H9 (cell line): ENCODE data around the gene PRR7. TPM values are rescaled to one million over a fixed set of nuclear protein-coding genes. Genes with fewer than 3 reads are reported as not detected.

ENCODE experiments used
- DNase-seq: peaks from one replicate; pipeline ENCODE4 v3.0.0-alpha.2; 2017
- H2AFZ ChIP-seq: one replicate; pipeline ENCODE4 v1.6.1; 2013; ENCODE audit warnings: mild to moderate bottlenecking, low read length, control low read depth, moderate library complexity
- H2AK5ac ChIP-seq: 2 replicates; pipeline ENCODE4 v1.6.1; 2013; ENCODE audit warnings: low read length, control low read depth, mixed read lengths; ENCODE audit not compliant: insufficient read length
- H2BK120ac ChIP-seq: one replicate; pipeline ENCODE4 v1.6.1; 2013; ENCODE audit warnings: low read depth, mild to moderate bottlenecking, low read length, control low read depth, inconsistent platforms; ENCODE audit not compliant: poor library complexity, severe bottlenecking
- H2BK12ac ChIP-seq: 2 replicates; pipeline ENCODE4 v1.6.1; 2013; ENCODE audit warnings: low read length, control low read depth, mixed read lengths, low read depth; ENCODE audit not compliant: insufficient read length
- H2BK15ac ChIP-seq: 2 replicates; pipeline ENCODE4 v1.6.1; 2013; ENCODE audit warnings: low read depth, low read length, control low read depth
- H2BK20ac ChIP-seq: one replicate; pipeline ENCODE4 v1.6.1; 2013; ENCODE audit warnings: low read depth, mild to moderate bottlenecking, low read length, control low read depth, inconsistent platforms; ENCODE audit not compliant: poor library complexity, severe bottlenecking
- H2BK5ac ChIP-seq: 2 replicates; pipeline ENCODE4 v1.6.1; 2013; ENCODE audit warnings: low read length, control low read depth, mixed read lengths; ENCODE audit not compliant: insufficient read length
- H3K14ac ChIP-seq: 2 replicates; pipeline ENCODE4 v1.6.1; 2013; ENCODE audit warnings: low read length, control low read depth; ENCODE audit not compliant: insufficient read depth
- H3K18ac ChIP-seq: 2 replicates; pipeline ENCODE4 v1.6.1; 2013; ENCODE audit warnings: low read depth, mild to moderate bottlenecking, mixed read lengths, low read length, control low read depth; ENCODE audit not compliant: insufficient read length
- H3K23ac ChIP-seq: 2 replicates; pipeline ENCODE4 v1.6.1; 2013; ENCODE audit warnings: low read length, control low read depth, mixed read lengths, low read depth; ENCODE audit not compliant: insufficient read length
- H3K23me2 ChIP-seq: 2 replicates; pipeline ENCODE4 v1.6.1; 2013; ENCODE audit warnings: low read depth, mild to moderate bottlenecking, mixed read lengths, low read length, control low read depth; ENCODE audit not compliant: insufficient read length, poor library complexity, severe bottlenecking
- H3K27ac ChIP-seq: 2 replicates; pipeline ENCODE4 v1.5.1; 2013; ENCODE audit warnings: low read length, control low read depth, mixed read lengths, low read depth; ENCODE audit not compliant: insufficient read length
- H3K27me3 ChIP-seq: 2 replicates; pipeline ENCODE4 v1.6.1; 2013; ENCODE audit warnings: low read length, control low read depth, inconsistent platforms; ENCODE audit not compliant: insufficient read depth
- H3K4ac ChIP-seq: 2 replicates; pipeline ENCODE4 v1.6.1; 2013; ENCODE audit warnings: low read depth, mild to moderate bottlenecking, control low read depth, inconsistent platforms, low read length, moderate library complexity
- H3K4me1 ChIP-seq: 2 replicates; pipeline ENCODE4 v1.6.1; 2013; ENCODE audit warnings: low read length, control low read depth, inconsistent platforms; ENCODE audit not compliant: insufficient read depth
- H3K4me2 ChIP-seq: 2 replicates; pipeline ENCODE4 v1.6.1; 2013; ENCODE audit warnings: low read length, control low read depth, mixed read lengths; ENCODE audit not compliant: insufficient read length, insufficient read depth
- H3K56ac ChIP-seq: 2 replicates; pipeline ENCODE4 v1.6.1; 2013; ENCODE audit warnings: low read depth, mild to moderate bottlenecking, mixed read lengths, low read length, control low read depth; ENCODE audit not compliant: insufficient read length
- H3K79me1 ChIP-seq: 2 replicates; pipeline ENCODE4 v1.6.1; 2013; ENCODE audit warnings: low read depth, mild to moderate bottlenecking, moderate library complexity, low read length, control low read depth, inconsistent platforms; ENCODE audit not compliant: insufficient read depth, poor library complexity, severe bottlenecking
- H3K79me2 ChIP-seq: 2 replicates; pipeline ENCODE4 v1.6.1; 2013; ENCODE audit warnings: low read length, control low read depth, inconsistent platforms; ENCODE audit not compliant: insufficient read depth
- H3K9ac ChIP-seq: 2 replicates; pipeline ENCODE4 v1.6.1; 2013; ENCODE audit warnings: low read length, control low read depth, mixed read lengths; ENCODE audit not compliant: insufficient read length; ENCODE audit errors: extremely low read depth
- H3K9me3 ChIP-seq: one replicate; pipeline ENCODE4 v1.6.1; 2013; ENCODE audit warnings: low read depth, low read length, inconsistent platforms; ENCODE audit not compliant: control insufficient read depth
- H3T11ph ChIP-seq: one replicate; pipeline ENCODE4 v1.6.1; 2013; ENCODE audit warnings: mild to moderate bottlenecking, low read length, control low read depth, inconsistent platforms
- H4K20me1 ChIP-seq: one replicate; pipeline ENCODE4 v1.6.1; 2013; ENCODE audit not compliant: control insufficient read depth, insufficient read length, insufficient read depth
- H4K5ac ChIP-seq: 2 replicates; pipeline ENCODE4 v1.6.1; 2013; ENCODE audit warnings: low read depth, mild to moderate bottlenecking, mixed read lengths, low read length, control low read depth; ENCODE audit not compliant: insufficient read length
- H4K8ac ChIP-seq: replicated peaks from 2 replicates; pipeline ENCODE4 v1.6.1; 2013; ENCODE audit warnings: low read length, control low read depth, mixed read lengths, low read depth; ENCODE audit not compliant: insufficient read length
- H4K91ac ChIP-seq: 2 replicates; pipeline ENCODE4 v1.6.1; 2013; ENCODE audit warnings: low read depth, mild to moderate bottlenecking, moderate library complexity, mixed read lengths, low read length, control low read depth; ENCODE audit not compliant: insufficient read length
- H3K27ac Mint-ChIP-seq, 3 experiments: 2 replicates in 2 of 3; 3 replicates in 1 of 3; pipeline ENCODE4 v1.8.0; 2020 to 2021; ENCODE audit warnings: mixed read lengths in 3 of 3, mild to moderate bottlenecking in 1 of 3, moderate library complexity in 1 of 3
- H3K27me3 Mint-ChIP-seq: 2 replicates; pipeline ENCODE4 v1.8.0; 2021; ENCODE audit warnings: low read depth, mild to moderate bottlenecking, moderate library complexity, mixed read lengths
- H3K36me3 Mint-ChIP-seq, 3 experiments: 2 replicates in 2 of 3; 3 replicates in 1 of 3; pipeline ENCODE4 v1.8.0; 2020 to 2021; ENCODE audit warnings: low read depth in 3 of 3, mixed read lengths in 3 of 3; ENCODE audit not compliant: insufficient read depth in 1 of 3
- H3K4me1 Mint-ChIP-seq, 2 experiments: 2 replicates each; pipeline ENCODE4 v1.8.0; 2020; ENCODE audit warnings: mixed read lengths in 2 of 2
- H3K4me3 Mint-ChIP-seq, 2 experiments: 2 replicates in 1 of 2; 3 replicates in 1 of 2; pipeline ENCODE4 v1.8.0; 2020 to 2021; ENCODE audit warnings: mild to moderate bottlenecking in 2 of 2, mixed read lengths in 2 of 2, moderate library complexity in 1 of 2
- H3K9me3 Mint-ChIP-seq, 2 experiments: 2 replicates in 1 of 2; 3 replicates in 1 of 2; pipeline ENCODE4 v1.8.0; 2020; ENCODE audit warnings: mild to moderate bottlenecking in 2 of 2, mixed read lengths in 2 of 2, moderate library complexity in 1 of 2
- WGBS: extraction: QIAGEN DNeasy Blood & Tissue Kit; methylation state at CpG from one replicate; pipeline ENCODE4 v1.1.7; 2013; ENCODE audit warnings: missing lambda C conversion rate, low lambda C conversion rate, mixed read lengths; ENCODE audit not compliant: insufficient read length; ENCODE audit errors: extremely low coverage; 5-methylcytosine and 5-hydroxymethylcytosine counted together
- total RNA-seq: library from RNA; stranded (reverse); gene quantifications from 2 replicates; pipeline ENCODE4 v1.2.1, GENCODE V29; 2021
- TF ChIP-seq, protein P1 (sequence below): fragments of 200-600 bp; sonication (generic); conservative IDR thresholded peaks from 3 replicates; pipeline ENCODE4 v1.8.0; 2021; ENCODE audit warnings: antibody characterized with exemption, mild to moderate bottlenecking

Gene PRR7
- total RNA-seq, 1 experiment from 2014 or later, result 9.6 TPM

DNA sequence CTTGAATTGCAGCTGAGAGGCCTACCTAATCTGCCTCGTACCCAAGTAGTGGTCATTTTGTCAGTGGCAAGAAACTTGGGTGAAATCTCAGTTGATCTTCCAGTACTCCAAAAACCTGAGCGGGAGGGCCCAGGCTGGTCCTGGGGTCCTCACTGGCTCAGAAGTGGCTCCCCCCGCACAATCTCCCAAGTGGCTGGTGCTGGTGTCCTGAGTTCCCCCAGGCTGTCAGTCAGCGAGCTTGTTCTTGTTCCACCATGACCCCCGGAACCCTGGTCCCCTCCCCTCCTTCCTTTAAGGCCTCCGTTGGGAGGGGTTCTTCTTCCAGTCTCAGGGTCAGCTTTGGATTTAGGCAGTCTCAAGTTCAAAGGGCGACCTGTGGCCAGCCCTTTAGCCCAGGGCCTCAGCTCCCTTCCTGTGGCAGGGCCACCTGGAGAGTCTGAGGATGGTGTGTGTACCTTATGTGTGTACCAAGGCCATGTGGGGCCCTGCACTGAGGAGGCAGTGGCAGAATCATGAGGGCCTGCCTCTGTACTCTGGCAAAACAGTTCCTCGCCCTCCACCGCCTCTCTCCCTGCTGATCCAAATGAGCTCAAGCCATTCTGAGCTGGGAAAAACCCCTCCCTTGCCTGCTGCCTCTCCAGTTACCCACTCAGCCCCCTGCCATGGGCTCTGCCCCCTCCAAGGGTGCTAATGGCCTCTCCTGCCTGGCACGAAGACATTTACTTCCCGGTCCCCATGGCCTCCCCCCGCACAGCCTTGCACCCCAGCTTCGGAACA, 31.3 kb downstream of the PRR7 start:
- H3K4me1 ChIP-seq, result peaks cover 10% of the 10 kb centered on the region; the same call in 1 of the 2 replicates
- H3K4ac ChIP-seq, result no peak overlapping the region
- Mint-ChIP-seq H3K4me1 (peaks cover 27 to 35% of the 10 kb centered on the region in 2 experiments), H3K27ac (peak overlapping the region; percentile 46 to 93 (median 83); a peak in 6 of 7 replicates), H3K9me3 (no peaks in the 10 kb centered on the region), H3K27me3 (no peaks in the 10 kb centered on the region; the same call in 1 of the 2 replicates), H3K4me3 (peak overlapping the region in 1 of 2 experiments; percentile 29; a peak in 1 of 5 replicates), H3K36me3 (peaks cover 10 to 30% (median 23%) of the 10 kb centered on the region in 3 experiments)
- no peak overlapping the region for H2BK12ac ChIP-seq
- no peak overlapping the region for H2BK15ac ChIP-seq
- no peak overlapping the region for H4K5ac ChIP-seq
- no peaks in the 10 kb centered on the region for H3K9me3 ChIP-seq
- no peak overlapping the region for H3T11ph ChIP-seq
- WGBS, result no CpG with 5 or more reads among the region's 13 CpGs
- H3K23ac ChIP-seq, result no peak overlapping the region
- H3K27me3 ChIP-seq, result no peaks in the 10 kb centered on the region
- H4K91ac ChIP-seq, result no peak overlapping the region
- H2BK20ac ChIP-seq, result no peak overlapping the region
- H4K8ac ChIP-seq, result no peak overlapping the region
- H3K27ac ChIP-seq, result no peak overlapping the region
- H3K56ac ChIP-seq, result no peak overlapping the region
- no peaks in the 10 kb centered on the region for H3K23me2 ChIP-seq
- no peaks in the 10 kb centered on the region for H3K79me2 ChIP-seq
- H4K20me1 ChIP-seq, result no peaks in the 10 kb centered on the region
- no peak overlapping the region for H2AFZ ChIP-seq
- DNase-seq, result no peak
- TF ChIP-seq, protein P1, sequence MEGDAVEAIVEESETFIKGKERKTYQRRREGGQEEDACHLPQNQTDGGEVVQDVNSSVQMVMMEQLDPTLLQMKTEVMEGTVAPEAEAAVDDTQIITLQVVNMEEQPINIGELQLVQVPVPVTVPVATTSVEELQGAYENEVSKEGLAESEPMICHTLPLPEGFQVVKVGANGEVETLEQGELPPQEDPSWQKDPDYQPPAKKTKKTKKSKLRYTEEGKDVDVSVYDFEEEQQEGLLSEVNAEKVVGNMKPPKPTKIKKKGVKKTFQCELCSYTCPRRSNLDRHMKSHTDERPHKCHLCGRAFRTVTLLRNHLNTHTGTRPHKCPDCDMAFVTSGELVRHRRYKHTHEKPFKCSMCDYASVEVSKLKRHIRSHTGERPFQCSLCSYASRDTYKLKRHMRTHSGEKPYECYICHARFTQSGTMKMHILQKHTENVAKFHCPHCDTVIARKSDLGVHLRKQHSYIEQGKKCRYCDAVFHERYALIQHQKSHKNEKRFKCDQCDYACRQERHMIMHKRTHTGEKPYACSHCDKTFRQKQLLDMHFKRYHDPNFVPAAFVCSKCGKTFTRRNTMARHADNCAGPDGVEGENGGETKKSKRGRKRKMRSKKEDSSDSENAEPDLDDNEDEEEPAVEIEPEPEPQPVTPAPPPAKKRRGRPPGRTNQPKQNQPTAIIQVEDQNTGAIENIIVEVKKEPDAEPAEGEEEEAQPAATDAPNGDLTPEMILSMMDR, result no peak
- no peak overlapping the region for H2AK5ac ChIP-seq
- no peak overlapping the region for H3K9ac ChIP-seq
- no peak overlapping the region for H2BK120ac ChIP-seq
- no peak overlapping the region for H3K14ac ChIP-seq
- no peak overlapping the region for H3K18ac ChIP-seq
- no peaks in the 10 kb centered on the region for H3K79me1 ChIP-seq
- no peak overlapping the region for H2BK5ac ChIP-seq
- H3K4me2 ChIP-seq, result no peak overlapping the region
